ENCODE measurements around the gene USP10. TPM values are rescaled to one million over a fixed set of nuclear protein-coding genes. Genes with fewer than 3 reads are reported as not detected.
A peak's percentile ranks its signal among the peaks of the same experiment; 100 is the strongest.

The USP10 gene
- total RNA-seq, 1 donor from 2014 or later: 100 TPM

DNA sequence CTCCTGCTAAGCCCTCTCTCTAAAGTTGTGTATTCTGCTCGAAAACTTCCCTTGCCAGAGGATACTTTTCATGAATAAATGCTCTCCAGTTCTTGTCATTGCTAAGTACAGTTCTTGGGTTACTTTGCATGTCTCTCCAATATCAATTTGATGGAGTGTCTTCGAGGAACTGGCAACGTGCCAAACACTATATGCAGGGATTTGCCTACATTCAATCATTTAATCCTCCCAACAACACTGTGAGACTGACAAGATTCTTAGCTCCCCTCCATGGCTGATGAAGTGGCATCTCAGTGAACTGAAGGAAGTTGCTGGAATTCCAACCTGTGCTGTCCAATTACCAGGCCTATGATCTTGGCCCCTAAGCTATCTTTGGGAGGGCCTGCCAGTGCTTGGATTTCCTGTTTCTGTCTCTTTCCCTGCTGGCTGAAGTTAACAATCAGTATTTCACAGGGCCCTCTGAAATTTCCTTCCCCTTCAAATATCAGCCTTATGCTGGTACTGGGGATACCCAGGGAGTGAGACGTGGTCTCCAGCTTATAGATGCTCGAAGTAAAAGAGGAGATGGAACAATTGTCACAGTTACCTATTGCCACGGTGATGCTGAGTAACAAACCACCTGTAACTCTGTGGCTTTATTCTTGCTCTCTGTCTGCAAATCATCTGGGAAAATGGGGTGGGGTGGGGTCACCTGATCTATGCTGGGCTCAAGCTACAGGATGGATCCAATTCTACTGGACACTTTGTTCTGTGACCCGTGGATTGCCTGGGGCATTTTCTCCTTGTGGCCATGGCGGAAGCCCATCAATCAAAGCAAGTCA is 100.6 kb downstream of the USP10 start:
- Mint-ChIP-seq H3K27me3 (ENCODE audit: unreplicated experiment) (peaks cover 5% of the 10 kb centered on the region), H3K27ac (ENCODE audit: unreplicated experiment) (no peak overlapping the region), H3K4me1 (ENCODE audit: low read depth, unreplicated experiment) (peaks cover under 1% of the 10 kb centered on the region), H3K9me3 (ENCODE audit: unreplicated experiment) (peaks cover 7% of the 10 kb centered on the region), H3K36me3 (ENCODE audit: unreplicated experiment) (peaks cover 7% of the 10 kb centered on the region), H3K4me3 (ENCODE audit: unreplicated experiment) (no peak overlapping the region)
- TF ChIP-seq, protein P1, sequence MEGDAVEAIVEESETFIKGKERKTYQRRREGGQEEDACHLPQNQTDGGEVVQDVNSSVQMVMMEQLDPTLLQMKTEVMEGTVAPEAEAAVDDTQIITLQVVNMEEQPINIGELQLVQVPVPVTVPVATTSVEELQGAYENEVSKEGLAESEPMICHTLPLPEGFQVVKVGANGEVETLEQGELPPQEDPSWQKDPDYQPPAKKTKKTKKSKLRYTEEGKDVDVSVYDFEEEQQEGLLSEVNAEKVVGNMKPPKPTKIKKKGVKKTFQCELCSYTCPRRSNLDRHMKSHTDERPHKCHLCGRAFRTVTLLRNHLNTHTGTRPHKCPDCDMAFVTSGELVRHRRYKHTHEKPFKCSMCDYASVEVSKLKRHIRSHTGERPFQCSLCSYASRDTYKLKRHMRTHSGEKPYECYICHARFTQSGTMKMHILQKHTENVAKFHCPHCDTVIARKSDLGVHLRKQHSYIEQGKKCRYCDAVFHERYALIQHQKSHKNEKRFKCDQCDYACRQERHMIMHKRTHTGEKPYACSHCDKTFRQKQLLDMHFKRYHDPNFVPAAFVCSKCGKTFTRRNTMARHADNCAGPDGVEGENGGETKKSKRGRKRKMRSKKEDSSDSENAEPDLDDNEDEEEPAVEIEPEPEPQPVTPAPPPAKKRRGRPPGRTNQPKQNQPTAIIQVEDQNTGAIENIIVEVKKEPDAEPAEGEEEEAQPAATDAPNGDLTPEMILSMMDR (IDR thresholded peaks at IDR 0.05; ENCODE audit: partially characterized antibody, unreplicated experiment): no peak
- no peak for DNase-seq

DNA sequence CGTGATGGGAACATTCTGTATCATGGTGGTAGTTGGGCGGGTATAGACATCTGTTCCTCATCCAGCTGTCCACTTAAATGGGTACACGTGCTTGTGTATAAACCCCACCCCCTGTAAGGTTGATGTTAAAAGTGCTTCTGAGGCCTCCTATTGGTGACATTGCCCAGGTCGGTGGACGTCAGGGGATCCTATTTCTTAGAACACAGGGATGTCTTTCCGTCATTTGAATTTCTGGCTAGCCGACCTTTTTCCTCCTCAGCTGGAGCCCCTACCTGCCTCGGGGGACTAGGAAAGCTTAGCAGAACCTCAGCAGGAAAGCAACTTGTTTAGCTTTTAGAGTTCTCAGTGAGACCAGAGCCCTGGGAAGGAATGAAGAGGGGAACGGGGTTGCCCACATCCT is 103.3 kb downstream of the USP10 start:
- Mint-ChIP-seq H3K9me3 (ENCODE audit: unreplicated experiment) (peaks cover 12% of the 10 kb centered on the region), H3K27me3 (ENCODE audit: unreplicated experiment) (peaks cover 8% of the 10 kb centered on the region), H3K36me3 (ENCODE audit: unreplicated experiment) (peaks cover 10% of the 10 kb centered on the region), H3K4me3 (ENCODE audit: unreplicated experiment) (no peak overlapping the region), H3K27ac (ENCODE audit: unreplicated experiment) (no peak overlapping the region), H3K4me1 (ENCODE audit: low read depth, unreplicated experiment) (no peaks in the 10 kb centered on the region)
- TF ChIP-seq, protein P1 (IDR thresholded peaks at IDR 0.05; ENCODE audit: partially characterized antibody, unreplicated experiment): no peak
- DNase-seq: no peak

DNA sequence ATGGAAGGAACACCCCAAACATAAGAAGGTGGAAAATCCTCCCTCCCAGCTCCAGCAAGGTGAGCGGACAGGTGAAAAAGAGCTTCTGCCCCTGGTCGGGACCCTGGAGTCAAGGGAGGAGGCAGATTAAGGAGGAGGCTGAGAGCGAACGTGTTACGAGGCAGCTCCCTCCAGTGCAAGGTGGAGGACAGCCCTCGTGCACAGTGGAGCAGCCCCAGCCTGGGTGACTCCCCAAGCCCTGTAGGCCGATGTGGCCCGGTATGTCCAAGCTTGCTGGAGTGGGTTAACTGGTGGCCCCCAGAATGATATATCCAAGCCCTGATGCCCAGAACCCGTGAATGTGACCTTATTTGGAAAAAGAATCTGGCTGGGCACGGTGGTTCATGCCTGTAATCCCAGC is 104.5 kb downstream of the USP10 start:
- TF ChIP-seq, protein P1 (IDR thresholded peaks at IDR 0.05; ENCODE audit: partially characterized antibody, unreplicated experiment): no peak
- H3K27ac Mint-ChIP-seq (ENCODE audit: unreplicated experiment): no peak overlapping the region
- H3K36me3 Mint-ChIP-seq (ENCODE audit: unreplicated experiment): peaks cover 10% of the 10 kb centered on the region
- peaks cover 12% of the 10 kb centered on the region for H3K9me3 Mint-ChIP-seq (ENCODE audit: unreplicated experiment)
- DNase-seq: no peak
- H3K27me3 Mint-ChIP-seq (ENCODE audit: unreplicated experiment): peaks cover 10% of the 10 kb centered on the region
- no peak overlapping the region for H3K4me3 Mint-ChIP-seq (ENCODE audit: unreplicated experiment)
- no peaks in the 10 kb centered on the region for H3K4me1 Mint-ChIP-seq (ENCODE audit: low read depth, unreplicated experiment)

DNA sequence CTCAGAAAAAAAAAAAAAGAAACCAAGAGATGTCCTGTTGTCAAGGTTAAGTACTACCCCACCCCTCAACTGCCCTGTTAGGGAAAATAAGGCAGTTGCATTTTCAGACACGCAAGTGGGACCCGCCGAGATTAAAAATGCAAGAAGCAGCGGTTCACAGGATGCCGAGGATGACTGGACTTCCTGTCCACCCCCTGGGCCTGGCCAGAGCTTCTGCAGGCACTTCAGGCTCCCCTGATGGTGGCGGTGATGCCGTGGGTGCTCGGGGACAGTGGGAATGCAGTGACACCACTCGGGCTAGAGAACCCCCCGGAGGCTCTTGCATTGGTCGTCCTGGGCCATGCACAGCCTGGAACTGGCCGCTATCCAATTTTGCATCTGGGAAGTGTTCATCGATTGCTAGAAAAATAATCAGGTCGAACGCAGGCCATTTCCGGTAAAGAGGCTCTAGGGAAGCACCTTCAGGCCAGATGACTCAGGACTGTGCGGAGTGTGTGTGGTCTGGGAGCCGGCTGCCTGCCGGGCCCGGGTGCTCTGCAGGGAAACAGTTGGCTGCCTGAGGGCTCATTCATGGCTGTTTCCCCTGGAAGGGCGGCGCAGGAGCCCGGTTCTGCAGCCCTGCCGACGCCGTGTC is 106.6 kb downstream of the USP10 start:
- H3K36me3 Mint-ChIP-seq (ENCODE audit: unreplicated experiment): peaks cover 5% of the 10 kb centered on the region
- H3K27me3 Mint-ChIP-seq (ENCODE audit: unreplicated experiment): peaks cover 8% of the 10 kb centered on the region
- H3K4me1 Mint-ChIP-seq (ENCODE audit: low read depth, unreplicated experiment): no peaks in the 10 kb centered on the region
- H3K27ac Mint-ChIP-seq (ENCODE audit: unreplicated experiment): no peak overlapping the region
- H3K9me3 Mint-ChIP-seq (ENCODE audit: unreplicated experiment): peaks cover 12% of the 10 kb centered on the region
- peak; percentile 35 for DNase-seq
- TF ChIP-seq, protein P1 (IDR thresholded peaks at IDR 0.05; ENCODE audit: partially characterized antibody, unreplicated experiment): no peak
- no peak overlapping the region for H3K4me3 Mint-ChIP-seq (ENCODE audit: unreplicated experiment)

DNA sequence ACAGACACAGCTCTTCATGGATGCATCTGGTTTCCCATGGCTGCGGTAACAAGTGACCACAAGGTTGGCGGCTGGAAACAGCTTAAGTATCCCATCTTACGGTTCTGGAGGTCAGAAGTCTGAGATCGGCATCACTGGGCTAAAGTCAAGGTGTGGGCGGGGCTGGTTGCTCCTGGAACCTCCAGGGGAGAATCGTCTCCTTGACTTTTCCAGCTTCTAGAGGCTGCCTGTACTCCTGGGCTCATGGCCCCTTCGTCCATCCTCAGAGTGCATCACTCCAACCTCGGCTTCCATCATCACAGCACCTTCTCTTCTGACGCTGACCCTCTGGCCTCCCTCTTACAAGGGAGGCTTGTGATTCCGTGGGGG is 107.1 kb downstream of the USP10 start:
- H3K4me3 Mint-ChIP-seq (ENCODE audit: unreplicated experiment): no peak overlapping the region
- no peaks in the 10 kb centered on the region for H3K4me1 Mint-ChIP-seq (ENCODE audit: low read depth, unreplicated experiment)
- DNase-seq: no peak
- peaks cover 5% of the 10 kb centered on the region for H3K36me3 Mint-ChIP-seq (ENCODE audit: unreplicated experiment)
- no peak overlapping the region for H3K27ac Mint-ChIP-seq (ENCODE audit: unreplicated experiment)
- H3K27me3 Mint-ChIP-seq (ENCODE audit: unreplicated experiment): peaks cover 8% of the 10 kb centered on the region
- TF ChIP-seq, protein P1 (IDR thresholded peaks at IDR 0.05; ENCODE audit: partially characterized antibody, unreplicated experiment): no peak
- peaks cover 12% of the 10 kb centered on the region for H3K9me3 Mint-ChIP-seq (ENCODE audit: unreplicated experiment)

Measured in glutamatergic neuron (in vitro differentiated cells).